Stimulated activated CD4-positive, alpha-beta T cell treated with anti-CD3 and anti-CD28 coated beads, Interleukin-15, amount 100 ng/mL, for 1 hour (primary cell): ENCODE results near the gene PSME1.
"Not testable (repeated sequence)": the region's sequence is repeated elsewhere in the genome, so short reads cannot be mapped to it uniquely, and the experiment has no call there.

Experiments used
- DNase-seq, 2 donors: peaks; one replicate each; pipeline ENCODE4 v3.0.0-alpha.2; 2020; ENCODE audit warnings: low read depth in 1 of 2, low spot score in 1 of 2

Gene PSME1

DNA sequence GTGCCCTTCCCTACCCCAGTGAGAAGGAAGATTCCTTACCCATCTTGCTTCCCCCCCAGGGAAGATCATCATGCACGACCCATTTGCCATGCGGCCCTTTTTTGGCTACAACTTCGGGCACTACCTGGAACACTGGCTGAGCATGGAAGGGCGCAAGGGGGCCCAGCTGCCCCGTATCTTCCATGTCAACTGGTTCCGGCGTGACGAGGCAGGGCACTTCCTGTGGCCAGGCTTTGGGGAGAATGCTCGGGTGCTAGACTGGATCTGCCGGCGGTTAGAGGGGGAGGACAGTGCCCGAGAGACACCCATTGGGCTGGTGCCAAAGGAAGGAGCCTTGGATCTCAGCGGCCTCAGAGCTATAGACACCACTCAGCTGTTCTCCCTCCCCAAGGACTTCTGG lies 32.5 kb upstream of the PSME1 start:
- no peak for DNase-seq

- not testable (repeated sequence) for DNase-seq
Observed at GRCh38 chr14:24105609-24106239, 30.3 kb upstream of the PSME1 start.

DNA sequence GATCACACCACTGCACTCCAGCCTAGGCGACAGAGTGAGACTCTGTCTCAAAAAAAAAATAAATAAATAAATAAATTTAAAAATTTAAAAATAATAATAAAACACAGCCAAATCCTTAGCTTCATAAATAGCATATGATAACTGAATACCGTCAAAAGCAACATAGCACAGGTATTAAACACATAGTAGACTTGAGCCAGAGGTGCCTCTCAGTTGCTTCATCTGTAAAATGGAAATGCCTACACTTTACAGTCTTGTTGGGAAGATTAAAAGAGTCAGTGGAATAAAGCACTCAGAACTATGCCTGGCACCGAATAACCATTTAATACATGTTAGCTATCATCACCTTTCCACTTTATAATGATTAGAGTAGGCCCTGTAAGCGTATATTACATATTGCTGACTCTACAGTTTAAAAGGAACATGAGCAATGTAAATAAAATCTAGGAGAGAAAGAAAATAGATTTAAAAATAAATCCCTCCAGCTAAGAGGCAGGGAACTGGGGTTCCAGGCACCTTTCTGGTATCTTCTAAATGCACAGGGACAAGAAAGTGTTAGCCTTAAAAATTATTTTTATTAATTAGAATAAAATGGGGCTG lies 29.2 kb upstream of the PSME1 start:
- no peak for DNase-seq

DNA sequence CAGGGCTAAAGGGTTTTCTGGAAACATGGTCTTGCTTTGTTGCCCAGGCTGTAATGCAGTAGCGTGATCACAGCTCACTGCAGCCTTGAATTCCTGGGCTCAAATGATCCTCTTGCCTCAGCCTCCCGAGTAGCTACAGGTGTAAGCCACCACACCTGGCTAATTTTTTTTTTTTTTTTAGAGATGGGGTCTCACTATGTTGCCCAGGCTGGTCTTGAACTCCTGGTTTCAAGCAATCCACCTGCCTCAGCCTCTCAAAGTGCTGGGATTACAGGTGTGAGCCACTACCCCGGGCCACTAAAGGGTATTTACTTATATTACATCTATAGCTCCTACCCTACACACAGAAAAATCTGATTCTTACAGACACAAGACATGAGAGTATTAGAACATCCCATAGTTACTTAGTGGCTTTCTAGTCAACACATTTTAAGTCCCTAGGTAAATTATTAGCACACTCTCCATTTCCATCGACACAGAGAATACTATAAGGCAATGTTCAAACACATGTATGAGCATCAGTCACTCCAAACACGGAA lies 27.6 kb upstream of the PSME1 start:
- no peak for DNase-seq

GRCh38 chr14:24110060-24110459 lies 25.9 kb upstream of the PSME1 start:
- DNase-seq = no peak

GRCh38 chr14:24110523-24110922 lies 25.5 kb upstream of the PSME1 start:
- no peak for DNase-seq

- no peak for DNase-seq
Observed at GRCh38 chr14:24113379-24113800, 22.6 kb upstream of the PSME1 start.

DNA sequence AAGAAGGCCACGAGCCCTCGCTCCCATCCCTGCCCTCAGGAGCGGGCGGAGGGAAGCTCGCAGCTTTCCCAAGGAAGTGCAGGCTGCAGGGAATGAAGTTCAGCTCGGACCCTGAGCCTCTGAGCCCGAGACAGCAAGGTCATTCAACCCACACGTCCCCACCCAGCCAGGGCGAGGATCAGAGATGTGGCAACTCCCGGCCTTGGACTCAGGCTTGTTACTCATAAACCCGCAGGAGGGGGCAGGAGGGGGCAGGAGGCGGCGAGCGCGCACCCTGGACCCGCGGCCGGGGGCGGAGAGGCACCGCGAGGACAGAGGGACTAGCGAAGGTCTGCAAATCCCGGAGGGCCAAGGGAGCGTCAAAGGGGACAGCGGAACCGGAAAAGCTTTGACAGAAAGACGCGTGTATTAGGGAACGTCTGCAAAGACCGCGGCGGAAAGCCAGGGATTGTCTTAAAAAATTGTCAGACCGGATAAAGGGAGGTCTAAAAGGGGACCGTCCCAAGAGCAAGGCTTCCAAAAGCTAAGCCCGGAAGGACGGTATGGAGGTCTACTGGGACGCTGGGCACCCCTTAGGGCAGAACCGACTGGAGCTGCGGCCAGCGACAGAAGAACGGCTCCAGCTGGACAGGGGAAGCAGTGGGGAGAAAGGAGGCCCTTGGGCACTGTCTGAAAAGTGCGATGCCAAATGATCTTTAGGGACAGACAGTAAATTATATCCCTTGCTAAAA lies 22.0 kb upstream of the PSME1 start:
- peak; percentile 46 to 55 for DNase-seq

DNA sequence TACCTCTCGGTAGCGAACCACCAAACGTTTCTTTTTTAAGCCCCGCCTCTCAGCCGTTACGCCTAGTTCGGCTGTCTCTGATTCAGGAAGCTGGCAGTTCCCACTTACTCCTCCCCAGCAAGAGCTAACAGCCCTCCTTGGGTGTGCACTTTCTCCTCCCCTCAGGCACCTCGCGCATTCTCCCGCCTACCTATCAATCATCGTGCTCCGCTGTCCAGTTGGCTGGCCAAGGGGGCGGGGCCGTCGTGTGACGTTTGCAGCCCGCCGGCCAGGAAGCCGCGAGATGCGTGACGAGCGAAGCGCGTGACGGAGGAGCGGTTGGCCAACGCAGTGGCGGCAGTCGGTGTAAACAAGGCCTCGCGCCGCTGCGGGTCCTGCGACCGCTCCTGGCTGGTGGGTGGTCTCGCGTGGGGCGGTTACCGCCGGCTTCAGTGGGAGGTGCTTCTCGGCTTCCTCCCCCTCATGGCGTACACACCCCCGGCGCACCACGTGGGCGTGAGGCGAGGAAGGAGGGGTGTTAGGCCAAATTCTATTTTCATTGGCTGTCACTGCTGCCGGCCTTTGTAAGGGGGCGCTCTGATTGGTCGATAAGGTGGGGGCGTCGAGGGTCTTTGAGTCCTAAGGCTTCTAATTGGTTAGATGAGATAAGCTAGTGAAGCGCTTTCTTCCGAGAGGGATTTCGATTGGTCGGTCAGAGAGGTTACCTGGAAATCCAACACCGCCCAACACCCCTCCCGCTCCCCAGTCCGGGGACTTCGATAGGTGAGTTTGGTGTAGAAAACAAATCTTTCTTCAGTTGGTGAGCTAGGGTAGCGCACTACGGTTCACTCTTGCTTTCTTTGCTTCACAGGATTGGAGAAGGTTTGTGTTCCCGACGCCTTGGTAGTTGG lies 21.2 kb upstream of the PSME1 start, which contains the start of the genes DCAF11 and NRL:
Gene DCAF11, plus strand, starts transcription at position 246 of the 890 bp plus-strand sequence. CDS start 818 bp downstream, outside the sequence.
Gene NRL, minus strand, starts transcription at position 418 of the 890 bp plus-strand sequence. CDS start 32,101 bp downstream, outside the sequence.
- peak; percentile 95 to 96 for DNase-seq

DNA sequence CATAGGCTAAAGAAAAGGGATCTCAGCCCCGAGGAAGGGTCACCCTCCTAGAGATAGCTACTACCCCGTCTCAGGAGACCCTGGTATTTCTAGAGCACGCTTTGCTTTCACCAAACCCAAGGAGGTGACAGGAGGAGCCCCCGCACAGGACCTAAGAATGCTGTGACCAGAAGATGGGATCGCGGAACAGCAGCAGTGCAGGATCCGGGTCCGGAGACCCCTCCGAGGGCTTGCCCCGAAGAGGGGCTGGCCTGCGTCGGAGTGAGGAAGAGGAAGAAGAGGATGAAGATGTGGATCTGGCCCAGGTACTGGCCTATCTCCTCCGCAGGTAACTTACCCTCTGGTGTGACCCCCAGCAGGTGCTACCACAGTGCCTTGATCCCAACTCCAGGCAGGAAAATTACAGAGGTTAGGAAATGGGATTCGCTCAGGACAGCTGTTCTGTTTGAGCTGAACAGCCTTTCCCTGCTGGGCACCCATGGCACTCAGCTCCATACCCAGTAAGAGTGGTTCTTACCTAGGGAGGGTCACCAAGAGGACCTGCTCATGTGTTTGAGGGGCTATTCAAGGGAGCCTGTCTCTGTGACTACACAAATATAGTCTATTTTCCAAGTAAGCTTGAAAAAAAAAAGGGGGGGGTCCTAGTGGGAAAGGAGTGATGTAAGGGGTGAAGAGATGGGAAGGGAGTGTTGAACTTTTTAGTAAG lies 20.4 kb upstream of the PSME1 start:
- no peak for DNase-seq

GRCh38 chr14:24116128-24116814 lies 19.7 kb upstream of the PSME1 start:
- no peak for DNase-seq

DNA sequence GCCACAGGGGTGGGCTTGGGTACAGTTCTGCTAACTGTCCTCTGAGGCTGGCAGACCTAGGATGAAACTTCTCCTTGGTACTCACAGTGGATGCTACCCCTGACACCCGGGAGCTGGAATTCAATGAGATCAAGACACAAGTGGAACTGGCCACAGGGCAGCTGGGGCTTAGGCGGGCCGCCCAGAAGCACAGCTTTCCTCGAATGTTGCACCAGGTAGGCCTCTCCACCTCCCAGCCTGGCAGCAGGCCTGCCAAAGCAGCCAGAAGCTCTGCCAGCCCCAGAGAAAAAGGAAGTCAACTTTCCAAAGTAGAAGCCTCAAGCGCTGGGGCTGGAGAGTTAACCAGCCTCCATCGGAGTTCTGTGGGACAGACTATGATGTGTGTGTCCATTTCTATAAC lies 18.8 kb upstream of the PSME1 start:
- DNase-seq = no peak

- no peak for DNase-seq
Observed at GRCh38 chr14:24119691-24120090, 16.3 kb upstream of the PSME1 start.

GRCh38 chr14:24121210-24121609 lies 14.8 kb upstream of the PSME1 start:
- no peak for DNase-seq

DNA sequence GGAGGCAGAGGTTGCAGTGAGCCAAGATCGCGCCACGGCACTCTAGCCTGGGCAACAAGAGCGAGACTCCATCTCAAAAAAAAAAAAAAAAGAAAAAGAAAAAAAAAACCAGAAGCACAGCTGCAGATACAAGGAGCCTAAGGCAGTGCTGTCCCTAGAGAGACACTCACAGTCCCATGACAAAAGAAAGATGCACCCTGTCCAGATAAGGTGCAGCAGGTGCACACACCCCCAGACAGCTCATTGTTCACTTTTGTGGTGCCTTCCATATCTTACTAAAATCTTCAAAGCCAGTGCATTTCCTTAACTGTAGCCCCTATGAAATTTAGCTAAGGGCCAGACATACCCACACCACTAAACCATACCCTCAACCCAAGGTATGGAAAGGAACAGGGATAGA lies 13.6 kb upstream of the PSME1 start:
- no peak for DNase-seq

DNA sequence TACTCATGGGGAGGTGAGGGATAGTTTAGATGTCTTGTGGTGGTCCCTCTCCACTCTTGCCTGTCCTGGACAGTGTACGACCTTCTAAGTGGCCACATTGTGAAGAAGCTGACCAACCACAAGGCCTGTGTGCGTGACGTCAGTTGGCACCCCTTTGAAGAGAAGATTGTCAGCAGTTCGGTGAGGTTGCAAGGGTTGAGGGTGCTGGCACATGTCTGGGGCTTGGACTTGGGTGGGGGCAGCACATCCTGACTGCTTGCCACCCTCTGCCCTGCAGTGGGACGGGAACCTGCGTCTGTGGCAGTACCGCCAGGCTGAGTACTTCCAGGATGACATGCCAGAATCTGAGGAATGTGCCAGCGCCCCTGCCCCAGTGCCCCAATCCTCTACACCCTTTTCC lies 13.1 kb upstream of the PSME1 start:
- DNase-seq = no peak

- DNase-seq = no peak
Observed at GRCh38 chr14:24123424-24124417, 12.3 kb upstream of the PSME1 start.

GRCh38 chr14:24126939-24127338 lies 9.1 kb upstream of the PSME1 start:
- DNase-seq = no peak

GRCh38 chr14:24127673-24128072 lies 8.3 kb upstream of the PSME1 start:
- DNase-seq = no peak
